ENCODE measurements around the gene CAMK2D.

GRCh38 chr4:113594231-113594556 is 167.3 kb downstream of the CAMK2D start:
- no peak for TF ChIP-seq CTCF (conservative IDR thresholded peaks at IDR 0.05 in 1 of 2, IDR thresholded peaks at IDR 0.05 in 1 of 2; ENCODE audit: low read depth in 1 of 2, low read length in 2 of 2)
- TF ChIP-seq EZH2 (IDR thresholded peaks at IDR 0.05; ENCODE audit: low read length, missing control alignments) = no peak

Measured in fibroblast of lung (primary cell).